MM.1S (cell line): ENCODE measurements around the gene CSNK1A1.

Experiments used
- CTCF ChIP-seq: fragments of 300-600 bp; sonication (generic); IDR thresholded peaks from 2 replicates; pipeline ENCODE4 v1.5.1; 2016; ENCODE audit warnings: antibody characterized with exemption, low read length, mixed read lengths
- EZH2 ChIP-seq: fragments of 300-600 bp; sonication (generic); optimal IDR thresholded peaks from 2 replicates; pipeline ENCODE3; 2017; ENCODE audit warnings: low read depth, mild to moderate bottlenecking, antibody characterized with exemption, low read length, mixed read lengths

- TF ChIP-seq EZH2, result no peak
- no peak for TF ChIP-seq CTCF
Measured at GRCh38 chr5:149464796-149465489, 86.3 kb downstream of the CSNK1A1 start.
